Measurements from ENCODE around the gene SH3PXD2A.

The SH3PXD2A gene

GRCh38 chr10:103548006-103548405 is 307.4 kb downstream of the SH3PXD2A start:
- peak; percentile 9 for DNase-seq (ENCODE audit: low spot score)
- Histone ChIP-seq H3K27ac (no peak overlapping the region), H3K4me3 (no peak overlapping the region)
- TF ChIP-seq CTCF (IDR thresholded peaks at IDR 0.05): no peak

GRCh38 chr10:103547391-103547946 is 307.9 kb downstream of the SH3PXD2A start:
- no peak for TF ChIP-seq CTCF (IDR thresholded peaks at IDR 0.05)
- H3K27ac ChIP-seq: no peak overlapping the region
- no peak overlapping the region for H3K4me3 ChIP-seq
- DNase-seq (ENCODE audit: low spot score): no peak

GRCh38 chr10:103546401-103546800 is 309.0 kb downstream of the SH3PXD2A start:
- no peak for TF ChIP-seq CTCF (IDR thresholded peaks at IDR 0.05)
- no peak overlapping the region for H3K27ac ChIP-seq
- DNase-seq (ENCODE audit: low spot score): no peak
- no peak overlapping the region for H3K4me3 ChIP-seq

GRCh38 chr10:103545771-103546281 is 309.6 kb downstream of the SH3PXD2A start:
- TF ChIP-seq CTCF (IDR thresholded peaks at IDR 0.05): no peak
- Histone ChIP-seq H3K27ac (no peak overlapping the region), H3K4me3 (no peak overlapping the region)
- DNase-seq (ENCODE audit: low spot score): no peak

- DNase-seq (ENCODE audit: low spot score): no peak
- Histone ChIP-seq H3K4me3 (no peak overlapping the region), H3K27ac (no peak overlapping the region)
- no peak for TF ChIP-seq CTCF (IDR thresholded peaks at IDR 0.05)
Observed at GRCh38 chr10:103545366-103545765, 310.0 kb downstream of the SH3PXD2A start.

GRCh38 chr10:103544657-103545310 is 310.6 kb downstream of the SH3PXD2A start:
- H3K27ac ChIP-seq: no peak overlapping the region
- TF ChIP-seq CTCF (IDR thresholded peaks at IDR 0.05): no peak
- no peak overlapping the region for H3K4me3 ChIP-seq
- DNase-seq (ENCODE audit: low spot score): peak; percentile 46
